GM21528 (cell line): ENCODE results near the gene OR51T1.

Source experiments
- ATAC-seq: cut with Tn5 transposase; IDR thresholded peaks from one replicate; pipeline ENCODE4 v1.9.1; 2021; ENCODE audit warnings: mild to moderate bottlenecking, moderate library complexity; ENCODE audit not compliant: unreplicated experiment, low FRiP score

Gene OR51T1

GRCh38 chr11:4924239-4924638 lies 42.5 kb downstream of the OR51T1 start, which contains the start of gene OR51G1:
Gene OR51G1 (minus strand): TSS chr11:4924339. CDS start chr11:4924339, 0 bp downstream.
- ATAC-seq = no peak

- ATAC-seq = no peak
These were observed 44.9 kb downstream of the OR51T1 start for GRCh38 chr11:4926608-4927007.
